Left colon (tissue), 2 donors: Measurements from ENCODE around the gene DZIP3. TPM values are rescaled to one million over a fixed set of nuclear protein-coding genes. Genes with fewer than 3 reads are reported as not detected.
A peak's percentile ranks its signal among the peaks of the same experiment; 100 is the strongest.
"Not testable (repeated sequence)": the region's sequence is repeated elsewhere in the genome, so short reads cannot be mapped to it uniquely, and the experiment has no call there.

Source experiments
- ATAC-seq: fragments of 200-7000 bp; cut with Tn5 transposase; one replicate; pipeline ENCODE4 v1.9.1; 2020; ENCODE audit warnings: mild to moderate bottlenecking, moderate library complexity
- DNase-seq, 2 donors: peaks; one replicate each; pipeline ENCODE4 v3.0.0-alpha.2; 2020
- intact Hi-C, 2 donors: fragments of 100-400 bp; cut with DNase I in 1 of 2; cut with micrococcal nuclease in 1 of 2; formaldehyde crosslinking; loops; one replicate each; pipeline versions ENCODE4 v1.11.2 to v1.14.0; 2022; cut with DNase I, micrococcal nuclease
- total RNA-seq, 2 donors: library from RNA; stranded (reverse); fragmentation: NEBNext Ultra II Directional; extraction: Animal tissue kit (Norgen Biotek cat#: 25700); gene quantifications; one replicate each; pipeline ENCODE4 v1.2.1, GENCODE V29; 2021
- donor health status: DM: no; HTN: no; CAD: no.
- donor health status: DM: yes; HTN: yes; CAD: no.

Gene DZIP3
- total RNA-seq, 2 donors from 2014 or later: 4.9 to 8.0 TPM

DNA sequence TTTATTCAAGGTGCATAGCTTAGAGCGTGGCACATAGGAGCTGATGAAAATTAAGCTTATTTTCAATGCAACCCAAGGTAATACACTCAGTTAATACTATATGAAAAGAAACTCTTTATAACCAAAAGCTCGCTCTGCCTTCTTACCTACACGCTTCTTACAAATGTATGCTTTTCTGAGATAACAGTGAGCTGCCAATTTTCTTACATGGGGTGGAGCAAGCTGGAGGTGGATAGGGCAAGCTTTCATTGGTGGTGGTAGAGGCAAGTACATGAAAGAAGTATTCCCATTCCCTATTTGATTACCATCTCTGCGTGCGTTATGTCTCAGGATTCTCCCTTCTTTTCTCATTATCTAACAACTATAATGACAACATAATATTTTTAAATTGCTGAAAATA is 8.9 kb downstream of the DZIP3 start:
- DNase-seq: no peak
- intact Hi-C loops: no loop called here
- no peak for ATAC-seq

DNA sequence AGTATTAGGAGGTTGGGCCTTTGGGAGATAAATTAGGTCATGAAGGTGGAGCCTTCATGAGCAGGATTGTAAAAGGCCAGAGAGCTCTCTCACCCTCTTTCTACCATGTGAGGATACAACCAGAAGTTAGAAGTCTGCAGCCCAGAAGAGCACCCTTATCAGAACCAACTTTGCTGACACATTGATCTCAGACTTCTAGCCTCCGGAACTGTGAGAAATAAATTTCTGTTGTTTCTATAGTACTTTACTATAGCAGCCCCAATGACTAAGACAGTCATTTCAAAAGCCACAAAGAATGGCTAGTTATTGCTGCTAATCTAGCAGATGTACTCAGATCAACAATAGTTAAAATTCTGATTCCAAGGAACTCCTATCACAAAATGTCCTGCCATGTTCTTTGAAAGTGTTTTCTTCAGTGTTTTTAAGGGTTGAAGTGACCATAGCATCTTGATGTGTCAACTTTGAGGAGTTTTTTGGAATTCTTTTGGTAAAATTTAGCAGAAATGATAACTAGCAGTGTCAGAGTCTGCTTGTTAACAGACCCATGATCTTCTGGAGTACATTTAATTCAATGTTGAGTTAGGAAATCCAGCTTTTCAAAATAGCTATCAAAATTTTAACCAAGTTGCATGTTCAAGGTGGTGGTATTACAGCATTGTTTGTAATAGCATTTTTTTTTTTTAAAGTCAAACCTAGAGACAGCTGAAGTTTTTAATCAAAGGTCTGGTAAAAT is 10.3 kb downstream of the DZIP3 start:
- intact Hi-C loops: no loop called here
- no peak for DNase-seq
- no peak for ATAC-seq

DNA sequence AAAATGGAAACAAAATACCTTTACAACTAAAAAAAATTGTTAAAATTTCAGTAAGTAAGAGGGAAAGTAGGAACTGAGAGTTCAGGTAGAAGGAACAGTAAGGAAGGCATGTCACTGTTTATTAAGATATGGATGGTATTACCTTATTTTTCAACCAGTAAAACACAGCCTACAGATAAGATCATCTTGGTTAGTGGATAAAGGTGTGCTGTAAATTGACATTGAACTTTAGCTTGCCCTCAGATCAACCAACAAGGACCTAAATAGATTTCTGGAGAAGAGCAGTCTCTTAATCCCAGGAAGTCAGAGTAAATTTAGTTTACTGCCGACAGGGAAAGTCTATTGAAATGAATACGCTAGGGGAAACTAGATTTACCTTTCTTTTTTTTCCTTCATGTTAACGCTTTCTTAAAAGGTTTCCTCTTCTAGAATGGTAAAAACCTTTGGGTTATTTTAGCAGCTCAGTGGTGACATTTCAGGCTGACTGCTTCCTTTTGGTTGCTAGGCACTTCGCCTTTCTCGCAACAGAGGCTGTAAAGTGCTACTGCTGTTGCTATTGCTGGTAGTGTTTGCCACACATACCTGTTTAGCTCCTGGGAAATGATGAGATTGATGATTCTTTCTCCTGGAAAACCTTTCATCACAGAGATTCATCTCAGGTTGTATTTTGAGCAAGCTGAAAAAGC is 12.9 kb downstream of the DZIP3 start:
- intact Hi-C loops: no loop called here
- DNase-seq: no peak
- peak; percentile 61 for ATAC-seq

DNA sequence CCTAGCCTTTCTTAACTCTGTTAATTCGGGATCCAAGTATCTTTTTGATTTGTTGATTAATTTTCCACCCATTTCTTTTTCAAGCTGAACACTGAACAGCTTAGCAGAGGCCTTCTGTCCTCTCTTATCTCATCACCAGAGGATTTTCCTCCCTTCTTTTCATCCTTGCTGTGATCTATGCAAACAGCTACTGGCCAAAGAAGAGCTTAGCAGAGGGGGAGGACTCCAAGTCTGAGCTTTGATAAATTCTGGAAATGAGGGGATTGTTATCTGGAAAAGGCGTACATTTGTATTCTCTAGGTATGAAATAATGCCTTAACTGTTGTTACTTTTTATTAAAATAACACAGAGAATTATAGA is 13.4 kb downstream of the DZIP3 start:
- intact Hi-C loops: no loop called here
- ATAC-seq (no peak), DNase-seq (no peak)

DNA sequence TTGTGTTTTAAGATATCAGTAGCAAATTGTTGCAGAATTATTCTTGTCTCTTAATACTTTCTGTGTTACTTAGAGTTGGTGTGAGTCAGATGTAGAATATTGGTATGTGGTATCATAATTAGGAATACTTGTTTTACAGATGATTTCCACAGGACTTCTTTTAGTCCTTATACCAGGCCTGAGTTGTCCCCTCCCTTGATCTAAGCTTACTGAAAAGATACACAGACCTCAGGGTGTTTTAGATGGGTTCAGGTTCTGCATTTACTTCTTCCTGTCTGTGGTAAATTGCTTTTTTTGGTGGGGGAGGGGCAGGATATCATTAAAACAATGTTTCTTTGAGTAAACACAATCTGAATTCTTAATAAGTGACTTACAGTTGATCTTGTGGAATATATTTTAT is 14.2 kb downstream of the DZIP3 start:
- DNase-seq (no peak), ATAC-seq (no peak)
- intact Hi-C loops: no loop called here

DNA sequence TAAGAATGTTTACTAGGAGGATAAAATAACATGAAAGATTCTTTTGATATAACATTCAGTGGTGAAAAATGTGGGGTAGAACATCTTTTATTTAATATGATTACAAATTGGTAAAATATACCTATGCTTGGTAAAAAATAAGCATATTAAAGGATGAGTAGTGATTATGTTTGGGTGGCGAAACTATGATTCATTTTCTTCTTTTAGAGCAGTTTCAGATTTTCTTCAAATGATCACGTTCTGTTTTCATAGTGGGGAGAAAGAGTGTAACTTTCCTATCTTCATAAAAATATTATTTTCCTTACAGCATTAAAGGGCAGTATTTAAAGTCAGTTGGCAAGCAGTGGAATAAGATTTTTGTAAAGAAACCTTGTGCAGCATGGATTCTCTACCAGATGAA is 15.5 kb downstream of the DZIP3 start:
- intact Hi-C loops: no loop called here
- DNase-seq (no peak), ATAC-seq (no peak)

DNA sequence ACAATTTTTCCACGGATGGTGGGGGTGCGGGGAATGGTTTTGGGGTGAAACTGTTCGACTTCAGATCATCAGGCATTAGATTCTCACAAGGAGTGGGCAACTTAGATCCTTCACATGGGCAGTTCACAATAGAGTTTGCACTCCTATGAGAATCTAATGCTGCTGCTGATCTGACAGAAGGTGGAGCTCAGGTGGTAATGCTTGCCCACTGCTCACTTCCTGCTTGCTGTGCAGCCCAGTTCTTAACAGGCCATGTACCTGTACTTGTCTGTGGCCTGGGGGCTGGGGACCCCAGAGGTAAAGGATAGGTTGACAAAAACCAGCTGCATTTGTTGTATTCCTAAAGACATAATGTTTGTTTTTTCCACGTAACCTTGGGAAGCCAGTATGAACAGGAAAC is 16.0 kb downstream of the DZIP3 start:
- intact Hi-C loops: no loop called here
- ATAC-seq: no peak
- no peak for DNase-seq

DNA sequence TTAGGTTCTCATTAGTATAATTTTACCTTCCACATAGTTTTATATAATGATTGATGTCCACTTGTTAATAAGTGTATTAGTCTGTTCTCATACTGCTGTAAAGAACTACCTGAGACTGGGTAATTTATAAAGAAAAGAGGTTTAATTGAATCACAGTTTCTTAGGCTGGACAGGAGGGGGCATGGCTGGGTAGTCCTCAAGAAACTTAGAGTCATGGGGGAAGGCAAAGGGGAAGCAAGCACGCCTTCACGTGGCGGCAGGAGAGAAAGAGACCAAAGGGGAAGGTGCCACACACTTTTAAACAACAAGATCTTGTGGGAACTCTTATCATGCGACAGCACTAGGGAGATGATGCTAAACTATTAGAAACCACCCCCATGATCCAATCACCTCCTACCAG is 19.2 kb downstream of the DZIP3 start:
- DNase-seq (no peak), ATAC-seq (no peak)
- intact Hi-C loops: no loop called here

DNA sequence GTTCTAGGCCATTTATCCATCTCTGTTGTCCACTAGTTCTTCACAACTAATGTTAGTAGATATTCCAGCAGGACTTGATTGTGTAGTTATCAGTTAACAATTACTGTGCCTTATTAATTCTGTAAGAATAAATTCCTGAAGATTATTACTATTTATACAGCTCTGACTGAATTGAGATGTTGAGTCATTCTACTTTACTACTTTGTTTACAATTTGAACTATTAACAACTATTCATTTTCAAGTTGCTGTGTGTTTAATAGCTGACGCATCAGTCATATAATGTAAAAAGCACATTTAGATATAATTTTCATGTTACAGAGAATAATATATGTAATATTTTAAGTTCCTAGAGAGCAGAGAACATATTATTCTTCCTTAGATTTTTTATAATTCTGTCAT is 21.1 kb downstream of the DZIP3 start:
- intact Hi-C loops: no loop called here
- ATAC-seq (no peak), DNase-seq (no peak)

DNA sequence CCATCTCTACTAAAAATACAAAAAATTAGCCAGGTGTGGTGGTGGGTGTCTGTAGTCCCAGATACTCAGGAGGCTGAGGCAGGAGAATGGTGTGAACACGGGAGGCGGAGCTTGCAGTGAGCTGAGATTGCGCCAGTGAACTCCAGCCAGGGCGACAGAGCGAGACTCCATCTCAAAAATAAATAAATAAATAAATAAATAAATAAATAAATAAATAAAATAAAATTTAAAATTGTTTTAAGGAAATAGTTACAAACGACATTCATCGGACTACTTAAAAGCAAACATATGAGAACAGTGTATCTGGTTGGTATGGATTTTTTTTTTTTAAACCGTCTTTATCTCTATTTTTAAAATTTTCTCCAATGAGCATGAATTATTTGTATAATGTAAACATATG is 26.6 kb downstream of the DZIP3 start:
- ATAC-seq, DNase-seq, intact Hi-C loops: not testable (repeated sequence)

DNA sequence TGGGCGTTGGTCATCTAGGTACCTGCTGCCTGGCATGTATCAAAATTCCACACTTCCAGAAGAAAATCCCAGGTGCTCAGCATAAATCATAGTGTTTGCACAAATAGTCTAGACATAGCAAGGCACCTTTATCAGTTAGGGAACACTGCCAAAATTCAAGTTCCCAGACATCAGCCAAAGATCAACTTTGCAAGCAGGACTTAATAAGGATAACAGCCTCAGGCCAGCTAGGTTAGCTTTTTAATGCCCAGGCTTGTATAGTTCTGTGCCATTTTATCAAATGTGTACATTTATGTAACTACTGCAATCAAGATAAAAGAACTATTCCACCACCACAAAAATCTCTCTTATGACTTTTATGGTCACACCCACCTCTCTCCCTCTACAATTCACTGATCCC is 30.7 kb downstream of the DZIP3 start:
- no peak for DNase-seq
- intact Hi-C loops: no loop called here
- ATAC-seq: peak; percentile 65

DNA sequence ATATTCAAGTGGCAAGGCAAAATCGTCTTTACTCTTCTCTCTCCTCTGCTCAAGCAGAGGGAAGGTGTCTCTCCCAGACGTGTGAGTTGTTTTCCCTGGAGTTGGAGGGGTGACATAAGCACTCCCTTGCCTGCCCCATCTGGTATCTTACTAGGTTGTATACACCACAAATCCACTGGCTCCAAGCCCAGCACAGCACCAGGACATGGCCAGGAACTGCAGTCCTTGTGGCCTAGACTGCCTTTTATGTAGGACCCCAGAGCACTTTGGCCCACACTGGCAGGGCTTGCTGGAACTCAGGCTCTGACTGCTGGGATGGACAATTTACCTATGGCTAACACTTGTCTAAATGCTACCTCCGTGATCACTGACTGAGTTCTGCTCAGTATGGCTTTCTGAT is 34.0 kb downstream of the DZIP3 start:
- intact Hi-C loops: no loop called here
- ATAC-seq (no peak), DNase-seq (no peak)

DNA sequence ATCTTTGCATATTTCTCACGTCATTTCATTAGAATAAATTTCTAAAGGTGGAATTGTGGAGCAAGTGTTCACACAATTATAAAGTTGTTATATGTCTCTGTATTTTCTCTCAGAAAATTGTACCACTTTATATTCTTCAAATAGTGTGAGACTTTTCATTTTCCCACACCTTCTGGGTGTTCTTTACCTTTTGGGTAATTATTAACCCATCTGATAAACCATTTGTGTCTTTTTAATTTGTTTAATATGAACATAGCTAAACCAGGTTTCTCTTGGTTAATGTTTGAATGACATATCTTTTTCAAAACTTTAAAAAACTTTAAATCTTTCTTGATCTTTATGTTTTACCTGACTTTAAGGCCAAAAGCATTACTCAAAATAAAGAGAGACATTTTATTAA is 40.5 kb downstream of the DZIP3 start:
- intact Hi-C loops: no loop called here
- ATAC-seq (no peak), DNase-seq (no peak)

DNA sequence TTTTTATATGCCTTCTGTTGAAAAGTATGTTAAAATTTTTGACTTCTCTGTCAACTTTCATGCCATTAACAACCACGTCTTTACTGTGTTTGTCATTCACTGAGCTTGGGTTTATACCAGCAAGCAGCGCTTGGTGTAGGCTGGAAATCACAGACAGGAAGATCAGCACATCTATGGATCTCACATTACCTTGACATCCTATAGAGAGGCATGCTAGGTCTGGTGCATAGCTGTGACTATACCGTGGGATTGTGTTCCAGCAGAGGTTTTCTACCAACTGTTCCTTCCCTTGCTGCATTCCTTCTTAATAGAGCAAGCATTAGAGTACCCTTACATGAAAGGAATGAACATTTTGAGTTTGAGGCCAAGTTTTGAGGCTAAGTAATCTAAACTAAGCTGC is 53.0 kb downstream of the DZIP3 start:
- ATAC-seq (no peak), DNase-seq (no peak)
- intact Hi-C loops: no loop called here

DNA sequence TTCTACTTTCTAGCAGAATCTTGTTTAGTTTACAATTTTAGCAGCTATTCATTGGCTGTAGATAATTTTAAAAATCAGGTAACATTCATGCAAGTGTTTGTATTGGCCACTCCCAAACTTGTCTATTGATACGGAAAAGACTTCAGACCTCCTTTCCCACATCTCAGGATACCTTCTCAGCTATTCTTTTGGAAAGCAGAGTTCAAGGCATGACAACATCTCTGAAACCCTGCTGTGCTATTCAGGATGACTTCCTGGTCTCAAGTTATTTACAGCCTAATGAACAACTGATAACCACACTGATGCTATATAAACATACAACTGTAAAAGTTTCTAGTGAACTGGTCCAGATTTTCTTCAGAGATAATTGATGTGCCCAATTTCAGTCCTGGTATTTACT is 55.8 kb downstream of the DZIP3 start:
- intact Hi-C loops: no loop called here
- DNase-seq (no peak), ATAC-seq (no peak)

DNA sequence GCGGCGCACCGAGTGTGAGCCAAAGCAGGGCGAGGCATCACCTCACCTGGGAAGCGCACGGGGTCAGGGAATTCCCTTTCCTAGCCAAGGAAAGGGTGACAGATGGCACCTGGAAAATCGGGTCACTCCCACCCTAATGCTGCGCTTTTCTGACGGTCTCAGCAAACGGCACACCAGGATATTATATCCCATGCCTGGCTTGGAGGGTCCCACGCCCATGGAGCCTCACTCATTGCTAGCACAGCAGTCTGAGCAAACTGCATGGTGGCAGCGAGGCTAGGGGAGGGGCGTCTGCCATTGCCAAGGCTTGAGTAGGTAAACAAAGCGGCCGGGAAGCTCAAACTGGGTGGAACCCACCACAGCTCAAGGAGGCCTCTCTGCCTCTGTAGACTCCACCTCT is 66.1 kb downstream of the DZIP3 start:
- DNase-seq, ATAC-seq, intact Hi-C loops: not testable (repeated sequence)

DNA sequence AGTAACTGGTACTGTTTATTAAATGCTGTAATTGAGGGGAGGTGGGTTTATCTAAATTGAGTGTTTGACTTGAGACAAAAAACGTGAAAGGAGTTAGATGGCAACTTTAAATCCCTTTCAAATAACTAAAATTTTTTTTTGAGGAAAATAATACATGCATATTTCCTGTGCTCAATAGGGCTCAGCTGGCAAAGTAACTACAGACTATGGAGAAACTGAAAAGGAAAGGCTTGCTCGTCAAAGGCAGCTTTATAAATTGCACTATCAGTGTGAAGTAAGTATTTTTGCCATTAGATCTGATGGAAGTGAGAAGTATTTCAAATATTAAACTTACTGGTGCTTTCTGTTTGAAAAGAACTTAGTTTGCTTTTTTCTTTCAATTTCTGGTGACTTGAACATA is 72.2 kb downstream of the DZIP3 start:
- DNase-seq (no peak), ATAC-seq (no peak)
- intact Hi-C loops: loop anchor here in 1 of 2 donors (2.0 kb wide), 1 partner anchor 253 kb away; no protein-coding TSS in a partner anchor

DNA sequence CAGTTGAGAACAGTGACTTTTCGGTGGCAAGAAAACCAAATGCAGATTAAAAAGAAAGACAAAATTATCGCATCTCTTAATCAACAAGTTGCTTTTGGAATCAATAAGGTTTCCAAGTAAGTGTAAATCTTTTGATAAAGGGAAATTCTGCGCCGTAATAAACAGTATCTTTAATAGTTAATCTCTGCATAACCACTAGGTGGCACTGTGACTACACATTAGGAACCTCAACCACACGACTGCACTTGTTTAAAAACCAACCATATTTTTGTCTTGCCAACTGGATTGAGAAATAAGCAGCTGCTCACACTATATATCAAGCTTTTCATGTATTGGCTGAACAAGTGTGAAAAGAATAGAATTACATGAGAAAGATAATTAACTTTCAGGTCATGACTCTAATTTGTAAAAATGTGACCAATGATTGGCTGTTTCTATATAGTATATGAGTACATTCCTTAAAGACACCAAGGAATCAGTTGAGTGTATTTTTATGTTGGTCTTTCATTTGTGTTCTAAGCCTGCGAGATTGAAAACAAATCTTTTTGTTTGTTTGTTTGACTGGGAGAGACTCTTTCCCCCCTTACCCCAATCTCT is 72.7 kb downstream of the DZIP3 start:
- ATAC-seq (peak; percentile 72), DNase-seq (no peak)
- intact Hi-C loops: loop anchor here in 1 of 2 donors (2.0 kb wide), 1 partner anchor 253 kb away; no protein-coding TSS in a partner anchor

DNA sequence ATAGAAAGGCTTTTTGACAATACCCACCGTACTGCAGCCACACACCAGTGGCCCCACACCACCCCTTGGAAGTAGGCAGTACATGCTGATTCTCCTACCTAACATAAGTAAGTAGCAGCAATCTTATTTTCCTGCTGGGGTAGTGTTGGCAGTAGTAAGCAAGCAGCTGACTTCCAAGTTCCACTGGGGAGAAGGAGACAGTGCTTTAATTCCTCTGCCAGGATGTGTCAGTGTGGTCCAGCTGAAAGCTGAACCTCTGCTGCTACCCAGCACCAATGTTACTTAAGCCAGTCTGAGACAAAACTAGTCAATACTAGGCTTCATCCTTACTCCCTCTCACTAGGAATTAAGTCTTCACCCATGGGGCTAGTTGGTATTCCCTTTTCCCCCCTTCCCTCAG is 74.7 kb downstream of the DZIP3 start:
- ATAC-seq (no peak), DNase-seq (no peak)
- intact Hi-C loops: no loop called here

DNA sequence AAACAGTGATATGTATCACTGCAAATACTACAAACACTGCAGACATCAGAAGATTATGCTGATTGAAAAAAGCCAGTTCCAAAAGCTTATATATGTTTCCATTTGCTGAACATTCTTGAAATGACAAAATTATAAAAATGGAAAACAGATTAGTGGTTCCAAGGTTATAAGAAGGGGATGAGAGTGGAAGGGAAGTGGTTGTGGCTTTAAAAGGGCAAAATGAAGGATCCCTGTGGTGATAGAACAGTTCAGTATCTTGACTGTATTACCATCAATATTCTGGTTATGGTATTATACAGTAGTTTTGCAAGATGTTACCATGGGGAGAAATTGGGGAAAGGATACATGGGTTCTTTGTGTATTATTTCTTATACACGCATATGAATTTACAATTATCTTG is 77.8 kb downstream of the DZIP3 start:
- no peak for DNase-seq
- no peak for ATAC-seq
- intact Hi-C loops: no loop called here
